Cardiac fibroblast (primary cell): ENCODE results near the gene XYLT1.
A peak's percentile ranks its signal among the peaks of the same experiment; 100 is the strongest.

Source experiments
- DNase-seq, 2 donors: peaks; one replicate each; pipeline versions ENCODE4 v3.0.0 to v3.0.0-alpha.2; 2010; ENCODE audit warnings: low read depth in 2 of 2
- H3K4me3 ChIP-seq, 2 donors: replicated peaks in 1 of 2; 1 replicate in 1 of 2; 2 replicates in 1 of 2; pipeline ENCODE4 v1.5.1; 2011; ENCODE audit warnings: low read depth in 2 of 2, low read length in 2 of 2, mild to moderate bottlenecking in 2 of 2, moderate library complexity in 1 of 2
- CTCF ChIP-seq: IDR thresholded peaks from one replicate; pipeline ENCODE4 v1.5.1; 2011; ENCODE audit warnings: low read depth, mild to moderate bottlenecking, low read length, inconsistent platforms

XYLT1 gene

GRCh38 chr16:17358846-17359245 is 111.9 kb downstream of the XYLT1 start:
- DNase-seq = peak in 1 of 2 donors; percentile 30
- H3K4me3 ChIP-seq = no peak overlapping the region
- no peak for TF ChIP-seq CTCF

- no peak for DNase-seq
- no peak for TF ChIP-seq CTCF
- H3K4me3 ChIP-seq = no peak overlapping the region
Observed at GRCh38 chr16:17358355-17358754, 112.4 kb downstream of the XYLT1 start.

- TF ChIP-seq CTCF = no peak
- no peak overlapping the region for H3K4me3 ChIP-seq
- DNase-seq = no peak
Observed at GRCh38 chr16:17357307-17358062, 113.3 kb downstream of the XYLT1 start.

- DNase-seq = no peak
- H3K4me3 ChIP-seq = no peak overlapping the region
- no peak for TF ChIP-seq CTCF
Observed at GRCh38 chr16:17356243-17356933, 114.4 kb downstream of the XYLT1 start.

GRCh38 chr16:17354685-17355084 is 116.1 kb downstream of the XYLT1 start:
- no peak for DNase-seq
- TF ChIP-seq CTCF = no peak
- no peak overlapping the region for H3K4me3 ChIP-seq

GRCh38 chr16:17354141-17354601 is 116.6 kb downstream of the XYLT1 start:
- no peak for DNase-seq
- no peak for TF ChIP-seq CTCF
- no peak overlapping the region for H3K4me3 ChIP-seq
